Neutrophil (primary cell): ENCODE results near the gene TMX3.

Experiments used
- H3K27ac ChIP-seq: fragments of 200-600 bp; sonication (generic); 2 replicates; pipeline ENCODE4 v1.5.1; 2016; ENCODE audit warnings: mild to moderate bottlenecking, moderate library complexity
- H3K27me3 ChIP-seq: fragments of 200-600 bp; sonication (generic); 2 replicates; pipeline ENCODE4 v1.6.0; 2016; ENCODE audit warnings: mild to moderate bottlenecking
- H3K36me3 ChIP-seq: fragments of 200-600 bp; sonication (generic); 2 replicates; pipeline ENCODE4 v1.5.1; 2017
- H3K4me1 ChIP-seq, 2 experiments: fragments of 200-600 bp in 1 of 2; sonication (generic) in 1 of 2; 1 replicate in 1 of 2; 2 replicates in 1 of 2; pipeline versions ENCODE4 v1.5.1 to v1.6.1; 2013 to 2016; ENCODE audit warnings: low read depth in 1 of 2, low read length in 1 of 2, mild to moderate bottlenecking in 1 of 2, moderate library complexity in 1 of 2; ENCODE audit not compliant: control insufficient read depth in 1 of 2, insufficient read depth in 1 of 2
- H3K4me3 ChIP-seq, 2 experiments: fragments of 200-600 bp in 1 of 2; sonication (generic) in 1 of 2; 1 replicate in 1 of 2; 2 replicates in 1 of 2; pipeline ENCODE4 v1.5.1; 2013 to 2016; ENCODE audit warnings: low read depth in 1 of 2, low read length in 1 of 2, mild to moderate bottlenecking in 1 of 2, moderate library complexity in 1 of 2
- H3K9me3 ChIP-seq: fragments of 200-600 bp; sonication (generic); 2 replicates; pipeline ENCODE4 v1.5.1; 2016
- CTCF ChIP-seq: fragments of 200-600 bp; sonication (generic); IDR thresholded peaks from 2 replicates; pipeline ENCODE4 v1.5.1; 2016; ENCODE audit warnings: antibody characterized with exemption

Gene TMX3

DNA sequence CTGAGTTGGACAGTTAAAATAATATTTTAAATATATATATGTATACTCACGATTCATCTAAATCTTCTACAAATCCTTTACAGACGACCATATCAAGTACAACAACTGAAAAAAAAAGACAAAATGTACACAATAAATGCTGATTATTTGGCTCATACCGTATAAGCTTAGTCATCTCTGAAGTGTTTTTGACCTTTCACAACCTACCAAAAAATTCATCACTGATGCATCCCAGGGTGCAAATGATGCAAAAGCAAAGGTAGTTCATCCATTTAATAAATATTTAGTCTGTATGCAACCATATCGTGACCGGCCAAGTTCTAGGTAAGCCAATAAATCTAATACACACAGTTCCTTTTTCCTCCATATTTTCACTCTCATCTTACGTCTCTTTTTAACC is 1.1 kb downstream of the TMX3 start:
- peaks cover 32% of the 10 kb centered on the region for H3K36me3 ChIP-seq
- H3K4me3 ChIP-seq = peak overlapping the region; percentile 77 to 78
- H3K9me3 ChIP-seq = no peaks in the 10 kb centered on the region
- H3K27ac ChIP-seq = no peak overlapping the region
- peaks cover 17 to 20% of the 10 kb centered on the region in 2 experiments for H3K4me1 ChIP-seq
- TF ChIP-seq CTCF = no peak
- no peaks in the 10 kb centered on the region for H3K27me3 ChIP-seq

DNA sequence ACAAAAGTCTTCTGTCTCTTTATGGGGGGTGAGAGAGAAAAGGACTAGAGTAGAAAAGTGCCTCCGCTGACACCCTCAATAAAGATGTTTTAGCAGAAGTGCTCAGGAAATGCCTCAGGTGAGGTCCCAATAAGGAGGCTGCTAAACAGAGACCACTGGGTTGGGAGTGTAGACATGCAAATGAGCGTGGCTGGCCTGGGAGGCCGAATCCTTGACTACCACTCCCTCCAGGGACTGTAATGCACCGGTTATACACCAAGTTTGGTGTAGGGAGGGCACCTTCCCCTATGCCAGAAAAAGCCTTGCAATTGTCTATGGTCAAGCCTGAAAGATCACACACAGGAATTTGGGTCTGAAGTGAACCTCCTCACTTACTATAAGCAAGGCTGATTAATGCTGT is 1.8 kb downstream of the TMX3 start:
- TF ChIP-seq CTCF = no peak
- Histone ChIP-seq H3K27me3 (no peaks in the 10 kb centered on the region), H3K27ac (no peak overlapping the region), H3K4me3 (no peak overlapping the region), H3K36me3 (peaks cover 38% of the 10 kb centered on the region), H3K4me1 (peaks cover 17 to 20% of the 10 kb centered on the region in 2 experiments), H3K9me3 (no peaks in the 10 kb centered on the region)

GRCh38 chr18:68707646-68708045 is 7.3 kb downstream of the TMX3 start:
- Histone ChIP-seq H3K36me3 (peaks cover 68% of the 10 kb centered on the region), H3K27ac (no peak overlapping the region), H3K9me3 (no peaks in the 10 kb centered on the region), H3K4me1 (peaks cover 0 to 2% of the 10 kb centered on the region in 2 experiments), H3K4me3 (no peak overlapping the region), H3K27me3 (no peaks in the 10 kb centered on the region)
- no peak for TF ChIP-seq CTCF

DNA sequence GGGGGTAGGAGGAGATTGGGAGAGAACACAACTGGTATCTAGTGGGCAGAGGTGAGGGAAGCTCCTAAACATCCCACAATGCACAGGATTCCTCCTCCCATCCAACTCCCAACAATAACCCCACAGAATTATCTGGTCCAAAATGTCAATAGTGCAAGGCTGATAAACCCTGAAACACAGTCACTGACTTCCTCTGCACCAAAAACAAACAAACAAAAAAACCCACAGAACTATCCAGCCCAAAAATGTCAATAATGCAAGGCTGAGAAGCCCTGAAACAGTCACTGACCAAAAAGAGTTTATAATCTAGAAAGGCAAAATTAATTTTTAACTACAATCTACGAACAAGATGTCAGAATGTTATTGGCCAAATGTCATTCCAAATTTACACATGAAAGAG is 9.8 kb downstream of the TMX3 start:
- Histone ChIP-seq H3K4me1 (no peaks in the 10 kb centered on the region), H3K27me3 (no peaks in the 10 kb centered on the region), H3K27ac (no peak overlapping the region), H3K36me3 (peaks cover 56% of the 10 kb centered on the region), H3K4me3 (no peak overlapping the region), H3K9me3 (no peaks in the 10 kb centered on the region)
- TF ChIP-seq CTCF = no peak

GRCh38 chr18:68703326-68703725 is 11.6 kb downstream of the TMX3 start:
- Histone ChIP-seq H3K4me3 (no peak overlapping the region), H3K36me3 (peaks cover 41% of the 10 kb centered on the region), H3K27me3 (no peaks in the 10 kb centered on the region), H3K27ac (no peak overlapping the region), H3K4me1 (no peaks in the 10 kb centered on the region), H3K9me3 (no peaks in the 10 kb centered on the region)
- TF ChIP-seq CTCF = no peak

DNA sequence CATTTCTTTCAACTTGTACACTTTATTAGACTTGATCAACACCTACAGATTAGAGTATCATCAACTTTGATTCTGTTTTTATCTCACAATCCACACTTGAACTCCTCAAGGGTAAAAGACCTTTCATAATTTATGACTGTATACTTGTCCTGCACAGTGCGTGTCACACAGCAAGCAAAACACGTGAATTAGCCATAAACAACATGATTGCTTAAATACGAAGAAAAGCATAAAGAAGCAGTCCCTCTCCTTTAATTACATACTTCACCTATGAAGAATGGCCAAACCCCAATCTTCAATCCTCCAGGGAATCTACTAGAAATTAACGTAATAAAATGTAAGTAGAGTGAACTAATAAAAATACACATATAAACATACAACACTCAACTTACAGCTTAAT is 13.6 kb downstream of the TMX3 start:
- Histone ChIP-seq H3K9me3 (no peaks in the 10 kb centered on the region), H3K27me3 (no peaks in the 10 kb centered on the region), H3K4me3 (no peak overlapping the region), H3K36me3 (peaks cover 42% of the 10 kb centered on the region), H3K27ac (no peak overlapping the region), H3K4me1 (no peaks in the 10 kb centered on the region)
- no peak for TF ChIP-seq CTCF
